Panc1 (cell line): Measurements from ENCODE around the gene FBP1. TPM values are rescaled to one million over a fixed set of nuclear protein-coding genes. Genes with fewer than 3 reads are reported as not detected.

ENCODE experiments used
- ATAC-seq: fragments of 200-7000 bp; cut with Tn5 transposase; 2 replicates; pipeline ENCODE4 v1.9.1; 2020; ENCODE audit warnings: mild to moderate bottlenecking, moderate library complexity
- BruUV-seq: library from RNA; stranded (reverse); fragments of 400-500 nt; replicated peaks from 2 replicates; lab custom pipeline; 2021; lab: Mats Ljungman, UMichigan
- CTCF ChIA-PET: fragments of 300-600 bp; sonication (Branson Sonifier 250); formaldehyde crosslinking; loops from one replicate; lab custom pipeline; 2022; ENCODE audit warnings: antibody characterized with exemption; lab: Charles Lee
- POLR2A ChIA-PET: fragments of 300-600 bp; sonication (Branson Sonifier 250); formaldehyde crosslinking; loops from one replicate; lab custom pipeline; 2022; ENCODE audit warnings: antibody characterized with exemption; lab: Charles Lee
- DNase-seq: peaks from one replicate; pipeline ENCODE4 v3.0.0-alpha.2; 2010; ENCODE audit warnings: low read depth, low spot score
- H3K27ac ChIP-seq: 2 replicates; pipeline ENCODE4 v1.5.1; 2011; ENCODE audit warnings: mild to moderate bottlenecking, low read length, inconsistent platforms
- H3K27me3 ChIP-seq: fragments of 200-500 bp; sonication (Bioruptor generic); 2 replicates; pipeline ENCODE4 v1.6.0; 2014; ENCODE audit warnings: low read length, inconsistent platforms; ENCODE audit not compliant: control insufficient read depth, insufficient read depth
- H3K36me3 ChIP-seq: fragments of 200-500 bp; sonication (Bioruptor generic); 2 replicates; pipeline ENCODE4 v1.5.1; 2014; ENCODE audit warnings: inconsistent platforms, mild to moderate bottlenecking, low read length, moderate library complexity; ENCODE audit not compliant: control insufficient read depth, insufficient read depth
- H3K4me1 ChIP-seq: 2 replicates; pipeline ENCODE4 v1.5.1; 2011; ENCODE audit warnings: inconsistent platforms, mild to moderate bottlenecking, low read length, moderate library complexity; ENCODE audit not compliant: control insufficient read depth, insufficient read depth
- H3K4me3 ChIP-seq, 2 experiments: 2 replicates each; pipeline ENCODE4 v1.5.1; 2011 to 2012; ENCODE audit warnings: low read depth in 2 of 2, low read length in 2 of 2, mild to moderate bottlenecking in 2 of 2, inconsistent platforms in 1 of 2, moderate library complexity in 1 of 2
- H3K9me3 ChIP-seq: fragments of 200-500 bp; sonication (Bioruptor generic); 2 replicates; pipeline ENCODE4 v1.5.1; 2014; ENCODE audit warnings: low read depth, mild to moderate bottlenecking, inconsistent platforms, low read length, moderate library complexity; ENCODE audit not compliant: control insufficient read depth, insufficient read depth
- POLR2AphosphoS5 ChIP-seq: IDR thresholded peaks from 2 replicates; pipeline ENCODE4 v1.6.1; 2012; ENCODE audit warnings: mild to moderate bottlenecking, low read depth, low read length, moderate library complexity
- SIN3A ChIP-seq: IDR thresholded peaks from 2 replicates; pipeline ENCODE4 v1.6.1; 2012; ENCODE audit warnings: low read depth, mild to moderate bottlenecking, low read length, moderate library complexity, borderline replicate concordance; ENCODE audit not compliant: insufficient read depth
- TCF7L2 ChIP-seq: IDR thresholded peaks from 2 replicates; pipeline ENCODE4 v1.6.1; 2011; ENCODE audit warnings: mild to moderate bottlenecking, low read depth, low read length, inconsistent platforms
- in situ Hi-C: cut with HindIII; loops from 2 replicates; pipeline ENCODE4 v1.10.0; 2016; ENCODE audit warnings: low sequenced_read_pairs, low pct_unique_long_range_greater_than_20kb
- intact Hi-C: fragments of 100-400 bp; cut with micrococcal nuclease; formaldehyde crosslinking; loops from one replicate; pipeline ENCODE4 v1.10.0; 2022; ENCODE audit not compliant: unreplicated experiment
- total RNA-seq: library from RNA; stranded (reverse); gene quantifications from one replicate; pipeline ENCODE4 v1.2.1, GENCODE V29; 2021; ENCODE audit not compliant: unreplicated experiment
- TF ChIP-seq, protein P1 (sequence below): fragments of 450-650 bp; IDR thresholded peaks from 2 replicates; pipeline ENCODE4 v1.5.1; 2017; ENCODE audit warnings: mild to moderate bottlenecking
- TF ChIP-seq, protein P2 (sequence below), 2 experiments: IDR thresholded peaks; 2 replicates each; pipeline ENCODE4 v1.6.1; 2011 to 2012; ENCODE audit warnings: low read depth in 2 of 2, control low read depth in 1 of 2, low read length in 1 of 2, mild to moderate bottlenecking in 1 of 2, moderate library complexity in 1 of 2; ENCODE audit not compliant: insufficient read depth in 1 of 2

The FBP1 gene
- total RNA-seq, 1 experiment from 2014 or later, result 0.36 TPM

DNA sequence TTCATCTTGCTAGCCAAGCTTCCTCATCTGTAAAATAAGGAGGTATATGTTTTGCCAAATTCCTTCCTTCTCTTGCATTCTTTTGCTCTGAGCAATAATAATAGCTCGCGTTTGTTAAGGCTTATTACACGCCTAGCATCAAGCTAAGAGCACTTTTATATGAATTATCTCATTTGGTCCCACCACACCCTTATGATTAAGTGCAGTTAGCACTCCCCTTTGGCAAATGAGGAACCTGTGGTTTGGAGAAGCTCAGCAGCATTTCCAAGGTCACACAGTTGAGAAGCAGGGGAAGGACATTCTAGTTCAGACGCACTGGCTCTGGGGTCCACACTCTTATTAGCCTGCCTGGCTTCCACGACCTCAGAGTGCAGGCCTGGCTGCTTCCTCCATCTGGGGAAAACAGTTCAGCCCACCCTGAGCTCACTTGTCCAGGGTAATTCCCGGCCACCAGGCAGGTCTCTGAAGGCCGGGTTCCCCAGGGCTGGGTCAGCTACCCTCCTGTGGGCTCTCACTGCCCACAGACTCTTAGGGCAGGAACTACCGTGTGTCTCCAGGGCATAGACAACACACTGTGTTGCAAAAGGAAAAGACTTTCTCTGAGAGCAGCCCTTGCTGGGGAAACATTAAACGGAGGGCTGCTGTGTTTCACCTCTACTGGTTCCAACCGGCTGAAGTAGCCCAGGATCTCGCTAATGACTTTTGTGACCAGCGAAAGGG lies 9.9 kb upstream of the FBP1 start:
- H3K27ac ChIP-seq, result no peak overlapping the region
- no peak for TF ChIP-seq POLR2AphosphoS5
- TF ChIP-seq, protein P1, sequence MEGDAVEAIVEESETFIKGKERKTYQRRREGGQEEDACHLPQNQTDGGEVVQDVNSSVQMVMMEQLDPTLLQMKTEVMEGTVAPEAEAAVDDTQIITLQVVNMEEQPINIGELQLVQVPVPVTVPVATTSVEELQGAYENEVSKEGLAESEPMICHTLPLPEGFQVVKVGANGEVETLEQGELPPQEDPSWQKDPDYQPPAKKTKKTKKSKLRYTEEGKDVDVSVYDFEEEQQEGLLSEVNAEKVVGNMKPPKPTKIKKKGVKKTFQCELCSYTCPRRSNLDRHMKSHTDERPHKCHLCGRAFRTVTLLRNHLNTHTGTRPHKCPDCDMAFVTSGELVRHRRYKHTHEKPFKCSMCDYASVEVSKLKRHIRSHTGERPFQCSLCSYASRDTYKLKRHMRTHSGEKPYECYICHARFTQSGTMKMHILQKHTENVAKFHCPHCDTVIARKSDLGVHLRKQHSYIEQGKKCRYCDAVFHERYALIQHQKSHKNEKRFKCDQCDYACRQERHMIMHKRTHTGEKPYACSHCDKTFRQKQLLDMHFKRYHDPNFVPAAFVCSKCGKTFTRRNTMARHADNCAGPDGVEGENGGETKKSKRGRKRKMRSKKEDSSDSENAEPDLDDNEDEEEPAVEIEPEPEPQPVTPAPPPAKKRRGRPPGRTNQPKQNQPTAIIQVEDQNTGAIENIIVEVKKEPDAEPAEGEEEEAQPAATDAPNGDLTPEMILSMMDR, result no peak
- no peak for TF ChIP-seq TCF7L2
- TF ChIP-seq SIN3A, result no peak
- TF ChIP-seq, protein P2, sequence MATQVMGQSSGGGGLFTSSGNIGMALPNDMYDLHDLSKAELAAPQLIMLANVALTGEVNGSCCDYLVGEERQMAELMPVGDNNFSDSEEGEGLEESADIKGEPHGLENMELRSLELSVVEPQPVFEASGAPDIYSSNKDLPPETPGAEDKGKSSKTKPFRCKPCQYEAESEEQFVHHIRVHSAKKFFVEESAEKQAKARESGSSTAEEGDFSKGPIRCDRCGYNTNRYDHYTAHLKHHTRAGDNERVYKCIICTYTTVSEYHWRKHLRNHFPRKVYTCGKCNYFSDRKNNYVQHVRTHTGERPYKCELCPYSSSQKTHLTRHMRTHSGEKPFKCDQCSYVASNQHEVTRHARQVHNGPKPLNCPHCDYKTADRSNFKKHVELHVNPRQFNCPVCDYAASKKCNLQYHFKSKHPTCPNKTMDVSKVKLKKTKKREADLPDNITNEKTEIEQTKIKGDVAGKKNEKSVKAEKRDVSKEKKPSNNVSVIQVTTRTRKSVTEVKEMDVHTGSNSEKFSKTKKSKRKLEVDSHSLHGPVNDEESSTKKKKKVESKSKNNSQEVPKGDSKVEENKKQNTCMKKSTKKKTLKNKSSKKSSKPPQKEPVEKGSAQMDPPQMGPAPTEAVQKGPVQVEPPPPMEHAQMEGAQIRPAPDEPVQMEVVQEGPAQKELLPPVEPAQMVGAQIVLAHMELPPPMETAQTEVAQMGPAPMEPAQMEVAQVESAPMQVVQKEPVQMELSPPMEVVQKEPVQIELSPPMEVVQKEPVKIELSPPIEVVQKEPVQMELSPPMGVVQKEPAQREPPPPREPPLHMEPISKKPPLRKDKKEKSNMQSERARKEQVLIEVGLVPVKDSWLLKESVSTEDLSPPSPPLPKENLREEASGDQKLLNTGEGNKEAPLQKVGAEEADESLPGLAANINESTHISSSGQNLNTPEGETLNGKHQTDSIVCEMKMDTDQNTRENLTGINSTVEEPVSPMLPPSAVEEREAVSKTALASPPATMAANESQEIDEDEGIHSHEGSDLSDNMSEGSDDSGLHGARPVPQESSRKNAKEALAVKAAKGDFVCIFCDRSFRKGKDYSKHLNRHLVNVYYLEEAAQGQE (IDR thresholded peaks at IDR 0.05; ENCODE audit: insufficient read depth in 1 of 2, low read depth in 2 of 2, low read length in 1 of 2), result no peak
- no peak for DNase-seq
- H3K4me3 ChIP-seq, result no peak overlapping the region
- BruUV-seq, result no TSS peak
- CTCF ChIA-PET, result interaction anchor here (0.5 kb wide), 1 partner anchor 619 kb away, joined by 3 read pairs; no protein-coding TSS in a partner anchor
- in situ Hi-C loops, result no loop called here
- no peaks in the 10 kb centered on the region for H3K36me3 ChIP-seq
- H3K27me3 ChIP-seq, result no peaks in the 10 kb centered on the region
- H3K4me1 ChIP-seq, result no peaks in the 10 kb centered on the region
- H3K9me3 ChIP-seq, result no peaks in the 10 kb centered on the region
- POLR2A ChIA-PET, result interaction anchor here (0.6 kb wide), 1 partner anchor 235 kb away, joined by 7 read pairs; no protein-coding TSS in a partner anchor
- intact Hi-C loops, result no loop called here
- no peak for ATAC-seq

DNA sequence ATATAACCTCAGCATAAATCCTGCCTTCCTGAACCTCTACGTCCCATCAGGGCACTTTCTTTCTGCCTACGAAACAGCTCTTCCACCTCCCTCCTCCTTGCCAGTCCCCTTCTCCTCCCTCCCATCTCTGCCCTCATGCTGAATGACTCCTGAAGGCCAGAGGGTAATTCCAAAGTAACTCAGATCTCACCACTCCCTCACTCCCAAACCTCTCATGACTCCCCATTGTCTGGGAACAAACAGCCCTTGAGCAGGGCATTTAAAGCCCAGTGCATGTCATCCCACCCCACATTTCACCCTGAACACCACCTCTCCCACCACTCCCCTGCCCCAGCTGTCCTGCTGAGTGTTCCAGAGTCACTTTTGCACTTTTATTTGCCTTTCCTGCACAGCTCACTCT lies 8.9 kb upstream of the FBP1 start:
- Histone ChIP-seq H3K9me3 (no peaks in the 10 kb centered on the region), H3K4me1 (no peaks in the 10 kb centered on the region), H3K4me3 (no peak overlapping the region), H3K27ac (no peak overlapping the region), H3K27me3 (no peaks in the 10 kb centered on the region), H3K36me3 (no peaks in the 10 kb centered on the region)
- CTCF ChIA-PET, result no interaction called here
- no peak for TF ChIP-seq POLR2AphosphoS5
- TF ChIP-seq, protein P1, result no peak
- TF ChIP-seq, protein P2 (IDR thresholded peaks at IDR 0.05; ENCODE audit: insufficient read depth in 1 of 2, low read depth in 2 of 2, low read length in 1 of 2), result no peak
- no peak for TF ChIP-seq TCF7L2
- TF ChIP-seq SIN3A, result no peak
- in situ Hi-C loops, result no loop called here
- no peak for DNase-seq
- no TSS peak for BruUV-seq
- ATAC-seq, result no peak
- intact Hi-C loops, result no loop called here
- POLR2A ChIA-PET, result no interaction called here
